ENCODE measurements around the gene MACROD2.
"Not testable (repeated sequence)": the region's sequence is repeated elsewhere in the genome, so short reads cannot be mapped to it uniquely, and the experiment has no call there.

Gene MACROD2

GRCh38 chr20:15332711-15333160, 1337.4 kb downstream of the MACROD2 start:
- no peak for DNase-seq (ENCODE audit: low read depth, low spot score)

GRCh38 chr20:15333170-15333569, 1337.9 kb downstream of the MACROD2 start:
- no peak for DNase-seq (ENCODE audit: low read depth, low spot score)

- DNase-seq (ENCODE audit: low read depth, low spot score), result no peak
Measured at GRCh38 chr20:15336011-15336410, 1340.7 kb downstream of the MACROD2 start.

GRCh38 chr20:15336536-15336935, 1341.2 kb downstream of the MACROD2 start:
- no peak for DNase-seq (ENCODE audit: low read depth, low spot score)

- DNase-seq (ENCODE audit: low read depth, low spot score), result no peak
Measured at GRCh38 chr20:15339264-15339663, 1343.9 kb downstream of the MACROD2 start.

- DNase-seq (ENCODE audit: low read depth, low spot score), result no peak
Measured at GRCh38 chr20:15342991-15343523, 1347.7 kb downstream of the MACROD2 start.

- DNase-seq (ENCODE audit: low read depth, low spot score), result no peak
Measured at GRCh38 chr20:15345287-15345686, 1350.0 kb downstream of the MACROD2 start.

- no peak for DNase-seq (ENCODE audit: low read depth, low spot score)
Measured at GRCh38 chr20:15346657-15347280, 1351.5 kb downstream of the MACROD2 start.

GRCh38 chr20:15359056-15359455, 1363.7 kb downstream of the MACROD2 start:
- DNase-seq (ENCODE audit: low read depth, low spot score), result no peak

GRCh38 chr20:15362849-15363248, 1367.5 kb downstream of the MACROD2 start:
- DNase-seq (ENCODE audit: low read depth, low spot score), result no peak

GRCh38 chr20:15364781-15365180, 1369.5 kb downstream of the MACROD2 start:
- no peak for DNase-seq (ENCODE audit: low read depth, low spot score)

- no peak for DNase-seq (ENCODE audit: low read depth, low spot score)
Measured at GRCh38 chr20:15370370-15370769, 1375.1 kb downstream of the MACROD2 start.

GRCh38 chr20:15374682-15375081, 1379.4 kb downstream of the MACROD2 start:
- DNase-seq (ENCODE audit: low read depth, low spot score), result no peak

GRCh38 chr20:15375836-15376235, 1380.5 kb downstream of the MACROD2 start:
- DNase-seq (ENCODE audit: low read depth, low spot score), result no peak

GRCh38 chr20:15377603-15378002, 1382.3 kb downstream of the MACROD2 start:
- DNase-seq (ENCODE audit: low read depth, low spot score), result not testable (repeated sequence)

- no peak for DNase-seq (ENCODE audit: low read depth, low spot score)
Measured at GRCh38 chr20:15378151-15378550, 1382.8 kb downstream of the MACROD2 start.

- no peak for DNase-seq (ENCODE audit: low read depth, low spot score)
Measured at GRCh38 chr20:15379681-15380296, 1384.5 kb downstream of the MACROD2 start.

- DNase-seq (ENCODE audit: low read depth, low spot score), result no peak
Measured at GRCh38 chr20:15380770-15381169, 1385.5 kb downstream of the MACROD2 start.

- no peak for DNase-seq (ENCODE audit: low read depth, low spot score)
Measured at GRCh38 chr20:15387228-15387627, 1391.9 kb downstream of the MACROD2 start.

GRCh38 chr20:15395457-15395856, 1400.1 kb downstream of the MACROD2 start:
- no peak for DNase-seq (ENCODE audit: low read depth, low spot score)

GRCh38 chr20:15396026-15396425, 1400.7 kb downstream of the MACROD2 start:
- DNase-seq (ENCODE audit: low read depth, low spot score), result no peak

- no peak for DNase-seq (ENCODE audit: low read depth, low spot score)
Measured at GRCh38 chr20:15396900-15397299, 1401.6 kb downstream of the MACROD2 start.

- DNase-seq (ENCODE audit: low read depth, low spot score), result no peak
Measured at GRCh38 chr20:15399781-15400180, 1404.5 kb downstream of the MACROD2 start.
